ENCODE data around the gene ARHGAP18.

- TF ChIP-seq MAX (IDR thresholded peaks at IDR 0.05), result no peak
- no peak for TF ChIP-seq CTCF (CRISPR knock-in tag; IDR thresholded peaks at IDR 0.05)
- TF ChIP-seq RAD21 (CRISPR knock-in tag; IDR thresholded peaks at IDR 0.05), result no peak
- no peak for TF ChIP-seq THAP9 (CRISPR knock-in tag; IDR thresholded peaks at IDR 0.05; ENCODE audit: borderline replicate concordance)
- TF ChIP-seq HOXA5 (CRISPR knock-in tag; IDR thresholded peaks at IDR 0.05), result no peak
Measured at GRCh38 chr6:129641344-129641743, 68.6 kb downstream of the ARHGAP18 start.
